Activated naive CD4-positive, alpha-beta T cell treated with anti-CD3 and anti-CD28 coated beads, Interleukin-2, amount 50 U/mL, for 24 hours (primary cell): ENCODE data around the gene ADAMTS2.

Source experiments
- H3K27ac Mint-ChIP-seq: one replicate; pipeline ENCODE4 v1.8.0; 2021; ENCODE audit warnings: mild to moderate bottlenecking, mixed read lengths
- H3K27me3 Mint-ChIP-seq: one replicate; pipeline ENCODE4 v1.8.0; 2021; ENCODE audit warnings: mixed read lengths
- H3K36me3 Mint-ChIP-seq: one replicate; pipeline ENCODE4 v1.8.0; 2021; ENCODE audit warnings: mixed read lengths
- H3K4me1 Mint-ChIP-seq: one replicate; pipeline ENCODE4 v1.8.0; 2021; ENCODE audit warnings: mixed read lengths
- H3K4me3 Mint-ChIP-seq: one replicate; pipeline ENCODE4 v1.8.0; 2021; ENCODE audit warnings: mild to moderate bottlenecking, mixed read lengths
- H3K9me3 Mint-ChIP-seq: one replicate; pipeline ENCODE4 v1.8.0; 2021; ENCODE audit warnings: mixed read lengths

Gene ADAMTS2

DNA sequence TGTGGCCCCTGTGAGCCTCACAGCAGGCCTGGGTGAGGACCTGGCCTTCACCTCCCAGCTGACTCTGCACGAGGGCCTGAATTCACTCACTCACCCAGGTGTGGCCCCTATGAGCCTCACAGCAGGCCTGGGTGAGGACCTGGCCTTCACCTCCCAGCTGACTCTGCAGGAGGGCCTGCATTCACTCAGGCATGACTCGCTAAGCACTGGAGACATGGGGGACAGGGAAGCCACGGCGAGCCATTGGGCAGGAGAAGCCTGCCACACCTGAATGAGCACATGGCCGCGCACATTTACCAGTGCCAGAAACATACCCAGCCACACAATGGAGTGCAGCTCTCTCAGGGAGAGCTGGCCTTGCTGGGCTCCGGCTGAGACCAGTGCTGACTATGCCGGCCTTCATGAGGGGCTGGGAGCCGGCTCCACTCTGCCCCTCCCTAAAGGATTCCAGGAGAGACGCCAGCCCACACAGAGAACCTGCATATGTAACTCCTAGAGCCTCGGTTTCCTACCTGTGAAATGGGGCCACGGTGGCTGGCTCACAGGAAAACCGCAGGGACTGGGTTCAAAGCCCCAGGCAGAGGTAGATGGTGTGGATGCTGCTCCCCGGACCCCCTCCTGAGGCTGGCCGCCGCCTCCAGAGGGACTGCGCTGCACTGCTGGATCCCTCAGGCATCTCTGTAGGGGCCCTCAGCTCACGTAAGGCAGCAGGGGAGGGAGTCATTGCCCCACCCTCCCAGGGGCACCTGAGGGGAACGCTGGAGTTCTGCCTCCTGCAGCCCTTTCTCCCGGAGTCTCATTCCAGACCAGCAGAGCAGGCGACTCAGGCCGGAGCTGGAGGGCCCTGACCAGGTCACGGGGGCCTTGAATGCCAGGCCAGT lies 7.2 kb downstream of the ADAMTS2 start:
- H3K4me1 Mint-ChIP-seq = peaks cover 3% of the 10 kb centered on the region
- no peak overlapping the region for H3K4me3 Mint-ChIP-seq
- H3K27me3 Mint-ChIP-seq = peaks cover 17% of the 10 kb centered on the region
- H3K9me3 Mint-ChIP-seq = no peaks in the 10 kb centered on the region
- H3K36me3 Mint-ChIP-seq = no peaks in the 10 kb centered on the region
- H3K27ac Mint-ChIP-seq = no peak overlapping the region

DNA sequence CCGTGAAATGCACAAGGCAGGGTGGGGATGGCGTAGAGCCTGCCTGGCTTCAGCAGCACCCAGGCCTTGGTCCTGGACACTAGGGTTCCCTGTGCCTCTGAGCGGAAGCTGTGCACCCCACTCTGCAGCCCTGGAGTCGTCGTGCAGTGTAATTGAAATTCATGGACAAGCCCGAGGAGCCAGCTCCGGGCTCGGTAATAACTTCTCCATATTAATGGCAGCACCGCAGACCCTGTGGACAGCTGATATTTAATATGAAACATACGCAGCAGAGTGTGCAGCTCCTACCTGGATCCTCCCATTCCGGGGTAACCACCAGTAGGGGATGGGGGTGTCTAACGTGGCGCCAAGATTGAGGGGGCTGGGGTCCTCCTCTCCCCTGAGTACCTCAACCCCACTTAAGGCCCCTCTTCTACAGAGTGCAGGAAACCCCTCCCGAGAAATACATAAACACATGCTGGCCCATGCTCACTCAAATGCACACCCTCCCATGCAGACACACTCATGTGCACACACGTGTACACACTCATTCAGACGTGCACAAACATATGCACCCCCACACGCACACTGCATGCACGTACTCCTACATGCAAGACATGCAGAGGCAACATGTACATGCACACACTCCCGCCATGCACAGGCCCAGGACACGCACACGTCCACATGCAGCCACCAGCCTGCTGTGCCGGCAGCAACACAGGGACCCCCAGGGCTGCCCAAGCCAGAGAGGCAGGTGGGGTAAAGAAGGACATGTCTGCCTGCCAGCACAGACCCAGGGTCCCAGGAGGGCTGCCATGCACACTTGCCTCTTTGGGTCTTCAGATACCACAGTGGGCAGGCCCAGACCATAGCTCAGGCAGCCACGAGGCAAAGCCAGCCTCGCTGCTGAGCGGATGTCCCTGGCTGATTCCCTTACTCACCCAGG lies 8.1 kb downstream of the ADAMTS2 start:
- Mint-ChIP-seq H3K27me3 (peaks cover 10% of the 10 kb centered on the region), H3K4me3 (no peak overlapping the region), H3K9me3 (no peaks in the 10 kb centered on the region), H3K27ac (no peak overlapping the region), H3K36me3 (no peaks in the 10 kb centered on the region), H3K4me1 (no peaks in the 10 kb centered on the region)

DNA sequence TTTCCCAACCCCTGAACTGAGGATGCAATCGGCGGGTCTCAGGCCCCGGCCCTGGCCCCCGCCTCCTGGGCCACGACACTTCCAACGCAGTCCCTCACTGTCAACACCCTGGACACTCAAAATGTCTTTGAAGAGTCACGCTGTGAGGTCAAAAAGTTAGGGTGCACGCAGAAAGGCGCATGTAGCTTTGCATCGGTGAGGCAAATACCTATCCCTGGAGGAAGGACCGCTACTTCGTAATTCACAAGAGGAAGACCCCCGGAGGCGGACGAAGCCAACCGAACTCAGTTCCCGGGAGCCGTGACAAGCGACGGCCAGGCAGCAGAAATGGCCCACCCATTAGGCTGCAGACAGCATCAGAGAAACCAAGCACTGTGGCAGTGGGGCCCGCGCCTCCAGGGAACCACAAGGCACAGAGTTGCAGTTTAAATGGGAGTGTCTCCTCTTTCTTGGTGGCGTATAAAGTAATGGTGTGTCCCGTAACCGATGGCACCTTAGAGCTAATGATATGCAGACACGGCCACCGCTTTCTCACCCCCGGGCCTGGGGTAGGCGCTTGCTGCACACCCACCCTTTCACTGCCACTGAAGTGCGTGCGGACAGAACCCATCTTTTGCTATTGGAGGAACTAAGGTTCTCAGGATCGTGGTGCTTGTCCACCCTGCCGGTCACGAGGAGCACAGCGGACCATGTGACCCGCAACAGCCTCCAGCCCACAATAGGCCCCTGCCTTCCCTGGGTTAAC lies 9.0 kb downstream of the ADAMTS2 start:
- Mint-ChIP-seq H3K27me3 (peaks cover 6% of the 10 kb centered on the region), H3K4me3 (no peak overlapping the region)

DNA sequence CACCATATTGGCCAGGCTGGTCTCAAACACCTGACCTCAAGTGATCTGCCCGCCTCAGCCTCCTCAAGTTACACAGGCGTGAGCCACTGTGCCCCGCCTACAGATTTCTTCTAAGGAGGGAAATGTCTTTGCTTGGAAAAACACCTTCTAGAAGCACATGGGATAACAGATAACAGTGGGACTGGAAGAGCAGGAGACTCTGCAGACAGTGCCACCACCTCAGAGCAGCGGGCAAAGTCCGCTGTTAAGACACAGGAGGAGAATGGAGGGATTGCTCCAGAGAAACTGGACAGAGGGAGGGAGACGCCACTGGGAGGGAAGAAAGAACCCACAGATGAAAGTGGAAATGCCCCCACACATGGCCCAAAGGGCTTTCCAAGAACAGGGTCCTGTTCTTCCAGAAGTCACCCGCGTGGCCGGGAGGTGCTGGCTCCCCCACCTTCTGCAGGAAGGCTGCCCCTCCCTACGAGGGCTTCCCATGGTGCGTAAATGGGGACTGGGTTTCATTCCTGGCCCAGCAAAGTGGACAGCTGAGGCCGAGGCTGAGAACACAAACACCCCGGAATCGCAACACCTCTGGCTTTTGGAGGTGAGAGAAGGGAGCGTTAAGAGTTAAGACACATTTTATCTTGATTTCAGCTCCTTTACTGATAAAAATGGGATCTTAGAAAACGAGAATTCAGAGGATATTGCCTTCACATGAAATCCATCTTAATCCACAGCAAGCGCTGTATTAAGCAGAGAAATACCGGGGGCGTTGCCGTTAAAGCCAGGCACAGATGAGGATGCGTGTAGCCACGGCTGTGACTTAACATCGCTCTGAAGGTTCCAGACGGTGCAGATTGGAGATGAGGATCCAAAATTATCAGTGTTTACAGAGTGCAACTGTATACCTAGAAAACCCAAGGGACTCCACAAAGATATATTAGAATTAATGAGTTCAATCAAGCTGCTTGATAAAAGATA lies 11.2 kb downstream of the ADAMTS2 start:
- Mint-ChIP-seq H3K4me1 (no peaks in the 10 kb centered on the region), H3K9me3 (no peaks in the 10 kb centered on the region), H3K4me3 (no peak overlapping the region), H3K27ac (no peak overlapping the region), H3K36me3 (no peaks in the 10 kb centered on the region), H3K27me3 (peaks cover 2% of the 10 kb centered on the region)

More for the DNA sequence above, 9.0 kb downstream of the ADAMTS2 start:
- Mint-ChIP-seq H3K4me1 (no peaks in the 10 kb centered on the region), H3K36me3 (no peaks in the 10 kb centered on the region), H3K9me3 (no peaks in the 10 kb centered on the region), H3K27ac (no peak overlapping the region)

DNA sequence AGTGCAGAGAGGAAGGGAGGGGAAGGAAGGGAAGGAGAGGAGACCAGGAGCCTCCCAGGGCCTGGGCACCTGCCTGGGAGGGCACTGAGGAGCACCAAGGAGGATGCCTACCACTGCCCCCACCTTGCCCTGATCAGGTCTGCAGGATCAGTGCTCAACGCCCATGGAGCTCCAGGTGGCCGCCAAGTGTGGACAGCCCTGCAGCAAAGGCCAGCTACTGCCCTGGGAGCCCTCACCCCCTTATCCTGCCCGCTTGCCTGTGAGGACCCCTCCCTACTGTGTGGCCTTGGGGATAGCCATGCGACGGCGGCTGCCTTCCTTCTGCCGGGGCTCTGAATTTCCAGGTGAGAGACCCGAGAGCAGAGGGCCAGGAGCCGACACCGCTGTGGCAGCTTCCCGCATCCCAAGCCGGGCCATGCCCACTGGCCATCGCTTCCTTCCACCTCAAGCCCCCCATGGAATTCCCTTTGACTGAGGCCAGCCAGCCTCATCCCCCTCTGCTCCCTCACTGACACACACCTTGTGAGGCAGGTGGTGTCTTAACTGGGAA lies 12.4 kb downstream of the ADAMTS2 start:
- H3K9me3 Mint-ChIP-seq = no peaks in the 10 kb centered on the region
- H3K4me3 Mint-ChIP-seq = no peak overlapping the region
- H3K27me3 Mint-ChIP-seq = peaks cover 1% of the 10 kb centered on the region
- H3K36me3 Mint-ChIP-seq = no peaks in the 10 kb centered on the region
- H3K27ac Mint-ChIP-seq = no peak overlapping the region
- no peaks in the 10 kb centered on the region for H3K4me1 Mint-ChIP-seq

DNA sequence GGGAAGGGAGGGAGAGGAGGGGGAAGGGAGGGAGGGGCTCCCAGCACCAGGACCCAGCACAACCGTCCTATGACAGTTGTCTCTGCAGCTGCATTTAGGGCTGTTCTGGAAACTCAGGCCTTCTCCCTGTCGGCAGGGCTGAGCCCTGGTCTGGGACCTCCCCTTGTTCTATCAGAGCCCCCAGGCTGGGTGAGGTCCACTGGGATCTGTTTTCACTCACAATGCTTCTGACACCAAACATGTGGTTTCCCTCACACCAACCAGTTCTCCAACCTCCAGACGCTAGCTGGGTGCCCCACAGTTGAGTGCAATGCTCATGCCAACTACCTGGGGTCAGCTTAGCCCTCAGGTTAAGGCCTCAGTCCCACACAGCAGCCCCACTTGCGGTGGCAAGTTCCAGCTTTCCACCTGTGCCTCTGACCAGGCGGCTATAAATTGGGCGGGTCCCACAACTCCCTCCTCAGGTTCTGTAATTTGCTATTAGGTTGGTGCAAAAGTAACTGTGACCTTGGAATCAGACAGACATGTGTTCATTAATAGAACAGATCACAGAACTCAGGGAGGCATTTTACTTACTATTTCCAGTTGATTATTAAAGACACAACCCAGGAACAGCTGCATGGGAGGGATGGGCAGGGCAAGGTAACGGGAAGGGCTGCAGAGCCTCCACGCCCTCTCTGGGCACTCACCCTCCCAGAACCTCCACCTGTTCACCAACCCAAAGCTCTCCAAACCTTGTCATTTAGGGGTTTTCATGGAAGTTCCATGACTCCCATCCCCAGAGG lies 13.5 kb downstream of the ADAMTS2 start:
- Mint-ChIP-seq H3K9me3 (no peaks in the 10 kb centered on the region), H3K4me1 (no peaks in the 10 kb centered on the region), H3K27ac (no peak overlapping the region), H3K36me3 (no peaks in the 10 kb centered on the region), H3K27me3 (peaks cover 6% of the 10 kb centered on the region), H3K4me3 (no peak overlapping the region)

DNA sequence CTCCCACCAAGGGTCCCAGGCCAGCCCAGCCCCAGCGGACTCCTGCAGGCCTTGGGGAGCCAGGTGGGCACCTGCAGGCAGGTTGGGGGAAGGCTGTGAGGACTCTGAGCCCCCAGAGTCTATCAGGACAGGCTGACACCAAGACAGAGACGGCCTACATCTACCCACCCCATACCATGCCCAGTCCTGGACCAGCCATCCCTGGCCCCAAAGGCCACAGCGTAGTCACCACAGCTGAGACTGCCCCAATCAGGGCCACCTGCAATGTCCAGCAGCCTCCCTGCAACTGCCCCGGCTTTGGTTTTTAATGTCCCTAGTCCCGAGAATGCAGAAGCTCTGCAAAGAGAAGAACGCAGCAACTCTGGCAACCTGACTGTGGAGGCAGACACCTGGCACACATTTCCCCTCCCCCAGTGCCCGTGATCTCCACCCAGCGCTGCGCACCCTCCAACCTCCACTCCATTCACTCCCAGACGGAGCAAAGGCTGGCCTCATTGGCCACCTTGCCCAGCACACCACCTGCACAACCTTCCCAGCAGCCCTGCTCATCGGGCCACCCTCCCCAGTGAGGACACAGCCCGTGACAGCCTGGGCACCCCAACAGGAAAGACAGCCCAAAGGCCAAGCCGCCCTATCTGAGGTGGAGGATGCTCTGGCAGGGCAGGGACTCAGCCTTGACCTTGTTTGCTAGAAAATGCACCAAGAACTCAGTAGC lies 14.9 kb downstream of the ADAMTS2 start:
- no peaks in the 10 kb centered on the region for H3K9me3 Mint-ChIP-seq
- H3K27ac Mint-ChIP-seq = no peak overlapping the region
- peaks cover 9% of the 10 kb centered on the region for H3K27me3 Mint-ChIP-seq
- no peak overlapping the region for H3K4me3 Mint-ChIP-seq
- no peaks in the 10 kb centered on the region for H3K4me1 Mint-ChIP-seq
- H3K36me3 Mint-ChIP-seq = no peaks in the 10 kb centered on the region

DNA sequence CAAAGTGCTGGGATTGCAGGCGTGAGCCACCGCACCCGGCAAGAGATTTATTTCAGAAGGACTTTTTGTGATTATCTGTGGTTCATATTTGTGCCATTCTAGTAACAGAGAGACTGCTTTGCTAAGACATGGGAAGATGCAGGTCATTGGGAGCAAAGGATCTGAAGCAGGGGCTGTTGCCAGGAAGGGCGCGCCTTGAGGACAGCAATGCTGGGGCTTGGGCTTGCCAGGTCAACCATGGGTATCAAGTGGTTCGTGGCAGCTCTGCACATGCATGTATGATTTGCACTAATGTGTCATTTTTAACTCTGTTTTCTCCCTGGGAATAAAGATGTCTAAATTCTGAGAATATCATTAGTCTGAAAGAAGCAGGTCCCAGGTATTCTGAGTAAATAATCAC lies 17.0 kb downstream of the ADAMTS2 start:
- Mint-ChIP-seq H3K4me1 (no peaks in the 10 kb centered on the region), H3K27ac (no peak overlapping the region), H3K36me3 (no peaks in the 10 kb centered on the region), H3K27me3 (peaks cover 9% of the 10 kb centered on the region), H3K9me3 (no peaks in the 10 kb centered on the region), H3K4me3 (no peak overlapping the region)

DNA sequence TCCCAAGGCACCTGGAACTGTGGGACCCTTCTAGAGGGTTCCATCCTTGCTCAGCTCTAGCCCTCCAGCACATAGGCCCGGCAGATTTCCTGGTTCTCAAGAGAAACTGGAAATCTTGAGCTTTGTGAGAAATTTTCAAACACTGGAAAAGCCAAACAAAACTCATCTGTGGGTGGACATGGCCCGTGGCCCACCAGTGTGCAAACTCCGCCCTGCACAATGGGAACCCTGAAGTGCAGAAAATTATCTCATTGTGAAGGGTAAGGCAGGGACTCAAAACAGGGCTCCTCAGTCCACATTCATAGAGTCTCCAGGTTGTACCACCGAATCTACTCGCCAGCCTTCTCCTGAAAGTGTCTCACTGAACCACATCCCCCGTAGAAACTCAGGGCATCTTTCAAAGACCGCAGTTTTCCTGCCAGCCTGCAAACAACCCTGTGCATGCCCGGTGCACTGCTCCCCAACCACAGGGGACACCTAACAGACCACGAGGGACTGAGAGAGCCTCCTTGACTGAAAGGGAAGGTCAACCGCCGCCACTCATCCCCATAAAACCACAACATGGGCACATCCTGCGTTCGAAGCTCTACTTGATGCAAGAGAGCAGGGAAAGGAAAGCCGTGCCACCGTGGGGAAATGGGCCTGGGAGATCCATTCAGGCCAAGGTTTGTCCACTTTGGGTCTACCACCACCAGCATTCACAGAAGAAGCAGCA lies 18.1 kb downstream of the ADAMTS2 start:
- H3K4me1 Mint-ChIP-seq = no peaks in the 10 kb centered on the region
- H3K4me3 Mint-ChIP-seq = no peak overlapping the region
- no peak overlapping the region for H3K27ac Mint-ChIP-seq
- no peaks in the 10 kb centered on the region for H3K9me3 Mint-ChIP-seq
- no peaks in the 10 kb centered on the region for H3K36me3 Mint-ChIP-seq
- peaks cover 9% of the 10 kb centered on the region for H3K27me3 Mint-ChIP-seq

DNA sequence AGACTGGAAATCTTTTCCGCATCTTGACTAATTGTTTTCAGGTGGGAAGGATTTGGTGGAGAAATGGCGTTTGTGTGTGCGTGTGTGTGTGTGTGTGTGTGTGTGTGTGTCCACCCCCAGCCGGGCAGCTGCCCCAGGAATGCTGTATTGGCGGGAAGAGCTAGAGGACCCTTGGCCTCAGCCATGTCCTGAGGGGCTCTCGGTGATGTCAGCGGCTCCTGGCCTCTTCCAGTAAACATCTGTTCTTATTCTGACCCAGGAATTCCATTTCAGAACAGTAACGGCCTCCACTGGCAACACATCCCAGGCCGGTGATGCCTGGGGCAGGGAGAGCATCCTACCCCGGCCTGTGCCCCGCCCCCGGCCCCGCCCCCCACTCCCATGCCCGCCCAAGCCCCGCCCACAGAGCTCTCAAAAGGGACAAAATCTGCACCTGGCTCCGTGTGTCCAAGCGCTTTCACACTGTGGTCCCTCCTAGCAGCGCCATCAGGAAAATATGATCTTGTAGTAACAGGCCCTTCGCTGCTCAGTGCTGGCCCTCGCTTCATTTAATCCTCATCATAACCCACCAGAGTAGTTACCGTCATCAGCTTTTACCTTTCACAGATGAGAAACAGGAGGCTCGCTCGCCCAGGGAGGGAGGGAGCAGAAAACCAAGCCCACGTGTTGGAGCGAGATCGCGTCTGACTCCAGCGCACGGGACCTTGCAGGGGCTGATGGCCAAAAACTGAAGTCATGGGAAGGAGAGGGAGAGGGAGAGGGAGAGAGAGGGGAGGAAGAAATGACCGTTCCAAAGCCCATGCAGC lies 18.9 kb downstream of the ADAMTS2 start:
- Mint-ChIP-seq H3K9me3 (no peaks in the 10 kb centered on the region), H3K36me3 (no peaks in the 10 kb centered on the region), H3K27me3 (peaks cover 9% of the 10 kb centered on the region), H3K27ac (no peak overlapping the region), H3K4me3 (no peak overlapping the region), H3K4me1 (no peaks in the 10 kb centered on the region)

DNA sequence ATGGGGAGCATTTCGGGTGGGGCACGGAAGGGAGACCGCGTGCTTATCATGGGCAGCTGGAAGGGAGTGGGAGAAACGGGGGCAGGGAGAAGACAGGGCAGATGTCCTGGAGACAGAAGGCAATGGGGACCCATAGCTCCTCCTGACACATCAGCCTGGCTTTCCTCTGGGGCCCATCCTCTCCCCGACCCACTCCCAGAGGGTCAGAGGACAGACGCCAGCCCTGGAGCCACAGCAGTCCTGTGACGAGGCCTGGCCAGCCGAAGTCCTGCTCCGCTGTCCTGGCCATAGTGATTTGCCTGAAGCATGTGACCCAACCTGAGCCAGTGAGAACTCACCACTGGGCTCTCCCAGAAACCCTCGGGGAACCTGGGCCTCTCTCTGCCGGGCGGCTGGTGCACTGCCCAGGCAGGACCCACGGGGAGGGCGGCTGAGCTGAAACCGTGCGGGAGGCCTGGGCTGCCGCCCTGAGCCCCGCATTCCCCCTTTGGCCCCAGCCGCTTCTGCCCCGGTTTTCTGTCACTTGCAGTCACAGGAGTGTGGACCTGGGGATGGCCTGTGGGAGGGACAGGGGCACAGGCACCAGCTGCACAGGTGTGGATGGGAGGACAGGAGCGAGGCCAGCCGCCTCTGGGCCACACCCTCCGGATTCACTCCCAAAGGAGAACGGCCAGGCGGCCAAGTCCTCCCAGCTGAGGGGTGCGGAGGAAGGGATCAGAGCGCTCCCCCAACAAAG lies 19.8 kb downstream of the ADAMTS2 start:
- Mint-ChIP-seq H3K4me1 (no peaks in the 10 kb centered on the region), H3K4me3 (no peak overlapping the region), H3K27me3 (peaks cover 9% of the 10 kb centered on the region), H3K9me3 (no peaks in the 10 kb centered on the region), H3K27ac (no peak overlapping the region), H3K36me3 (no peaks in the 10 kb centered on the region)
